Stimulated activated CD4-positive, alpha-beta T cell treated with anti-CD3 and anti-CD28 coated beads, Interleukin-15, amount 100 ng/mL, for 24 hours (primary cell): Measurements from ENCODE around the gene SLC7A10.
"Not testable (repeated sequence)": the region's sequence is repeated elsewhere in the genome, so short reads cannot be mapped to it uniquely, and the experiment has no call there.

ENCODE experiments used
- DNase-seq: peaks from one replicate; pipeline ENCODE4 v3.0.0-alpha.2; 2020

Gene SLC7A10

DNA sequence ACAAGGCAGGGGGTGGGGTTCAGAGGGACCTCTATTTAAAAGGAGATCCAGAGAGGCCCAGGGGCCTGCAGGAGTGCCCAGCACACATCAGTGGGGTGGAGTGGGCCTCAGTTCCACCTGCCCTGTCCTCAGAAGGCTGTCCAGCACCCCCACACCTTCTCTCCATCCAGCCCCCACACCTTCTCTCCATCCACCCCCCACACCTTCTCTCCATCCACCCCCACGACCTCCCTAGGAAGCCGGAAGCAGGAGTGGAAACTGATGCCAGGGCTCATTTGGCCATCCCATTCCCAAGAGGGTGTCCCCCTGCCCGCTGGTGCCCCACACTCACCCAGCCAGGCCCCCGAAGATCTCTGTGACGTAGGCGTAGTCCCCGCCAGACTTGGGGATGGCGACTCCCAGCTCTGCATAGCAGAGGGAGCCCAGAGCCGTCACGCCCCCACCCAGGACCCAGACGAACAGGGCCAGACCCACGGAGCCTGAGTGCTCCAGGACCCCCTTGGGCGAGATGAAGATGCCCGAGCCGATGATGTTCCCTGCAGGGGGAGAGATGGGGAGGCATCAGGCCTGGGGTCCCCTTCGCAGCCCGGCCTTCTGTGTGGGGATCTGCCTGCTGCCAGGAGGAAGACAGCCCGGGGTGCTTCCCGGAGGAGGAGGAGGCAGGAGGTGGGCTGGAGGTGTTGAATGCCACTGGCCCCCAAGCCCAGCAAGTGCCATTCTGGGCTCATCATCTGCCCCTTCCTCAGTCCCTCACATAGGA lies 10.0 kb downstream of the SLC7A10 start:
- DNase-seq: no peak

DNA sequence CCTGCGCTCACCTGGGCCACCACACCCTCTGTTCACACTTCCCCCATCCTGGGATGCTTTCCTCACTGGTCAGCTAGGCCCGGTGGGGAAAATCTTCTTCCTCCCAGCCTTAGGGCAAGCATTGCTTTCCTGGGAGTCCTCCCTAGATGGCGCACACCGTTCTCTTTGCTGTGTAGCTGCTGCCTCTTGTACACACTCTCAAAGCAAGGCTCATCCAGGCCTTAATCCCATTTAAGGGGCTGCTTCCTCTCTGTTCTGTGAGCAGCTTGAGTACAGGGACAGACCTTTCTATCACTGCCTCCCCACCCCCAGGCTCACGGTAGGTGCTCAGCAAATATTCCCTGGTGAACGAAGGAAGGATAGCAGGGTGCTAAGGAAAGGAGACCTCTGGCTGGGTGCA lies 11.1 kb downstream of the SLC7A10 start:
- no peak for DNase-seq

GRCh38 chr19:33212436-33213172 lies 13.0 kb downstream of the SLC7A10 start:
- DNase-seq: no peak

- DNase-seq: no peak
Observed at GRCh38 chr19:33211794-33212435, 13.7 kb downstream of the SLC7A10 start.

DNA sequence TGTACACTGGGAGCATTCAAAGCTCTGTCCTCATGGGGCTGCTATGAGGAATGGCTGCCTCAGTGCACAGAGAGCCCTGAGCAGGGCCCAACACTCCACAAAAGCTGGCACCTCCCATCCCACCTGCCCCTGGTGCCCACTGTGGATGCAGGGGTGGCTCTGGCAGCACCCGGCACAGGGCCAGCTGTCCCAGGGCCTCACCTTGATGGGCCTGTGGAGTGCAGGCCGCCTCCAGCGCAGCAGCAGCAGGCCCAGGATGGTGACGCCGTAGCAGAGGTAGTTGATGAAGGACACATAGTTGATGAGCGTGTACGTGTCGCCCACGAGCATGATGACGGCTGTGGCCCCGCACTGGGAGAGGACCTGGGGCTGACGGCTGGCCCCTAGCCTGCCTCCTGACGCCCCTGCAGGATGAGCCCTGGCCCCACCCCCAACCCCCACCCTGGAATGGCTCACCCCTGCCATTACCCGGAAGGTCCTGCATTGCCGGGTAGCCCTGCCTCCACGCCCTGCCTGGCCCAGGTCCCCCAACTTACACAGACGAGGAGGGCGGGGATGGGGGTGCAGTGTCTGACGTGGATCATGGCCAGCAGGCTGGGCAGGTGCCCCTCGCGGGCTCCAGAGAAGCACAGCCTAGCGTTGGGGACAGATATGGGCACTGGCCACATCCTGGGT lies 15.2 kb downstream of the SLC7A10 start:
- DNase-seq: no peak

DNA sequence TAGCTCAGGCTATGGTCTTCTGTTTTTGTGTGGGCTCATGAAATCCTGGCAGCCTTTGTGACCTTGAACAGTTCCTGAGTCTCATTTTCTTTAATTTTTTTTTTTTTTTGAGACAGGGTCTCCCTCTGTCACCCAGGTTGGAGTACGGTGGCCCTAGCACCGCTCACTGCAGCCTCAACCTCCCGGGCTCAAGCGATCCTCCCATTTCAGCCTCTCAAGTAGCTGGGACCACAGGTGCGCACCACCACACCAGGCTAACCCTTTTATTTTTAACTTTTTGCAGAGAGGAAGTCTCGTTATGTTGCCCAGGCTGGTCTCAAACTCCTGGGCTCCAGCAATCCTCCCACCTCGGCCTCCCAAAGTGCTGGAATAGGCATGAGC lies 15.8 kb downstream of the SLC7A10 start:
- not testable (repeated sequence) for DNase-seq

DNA sequence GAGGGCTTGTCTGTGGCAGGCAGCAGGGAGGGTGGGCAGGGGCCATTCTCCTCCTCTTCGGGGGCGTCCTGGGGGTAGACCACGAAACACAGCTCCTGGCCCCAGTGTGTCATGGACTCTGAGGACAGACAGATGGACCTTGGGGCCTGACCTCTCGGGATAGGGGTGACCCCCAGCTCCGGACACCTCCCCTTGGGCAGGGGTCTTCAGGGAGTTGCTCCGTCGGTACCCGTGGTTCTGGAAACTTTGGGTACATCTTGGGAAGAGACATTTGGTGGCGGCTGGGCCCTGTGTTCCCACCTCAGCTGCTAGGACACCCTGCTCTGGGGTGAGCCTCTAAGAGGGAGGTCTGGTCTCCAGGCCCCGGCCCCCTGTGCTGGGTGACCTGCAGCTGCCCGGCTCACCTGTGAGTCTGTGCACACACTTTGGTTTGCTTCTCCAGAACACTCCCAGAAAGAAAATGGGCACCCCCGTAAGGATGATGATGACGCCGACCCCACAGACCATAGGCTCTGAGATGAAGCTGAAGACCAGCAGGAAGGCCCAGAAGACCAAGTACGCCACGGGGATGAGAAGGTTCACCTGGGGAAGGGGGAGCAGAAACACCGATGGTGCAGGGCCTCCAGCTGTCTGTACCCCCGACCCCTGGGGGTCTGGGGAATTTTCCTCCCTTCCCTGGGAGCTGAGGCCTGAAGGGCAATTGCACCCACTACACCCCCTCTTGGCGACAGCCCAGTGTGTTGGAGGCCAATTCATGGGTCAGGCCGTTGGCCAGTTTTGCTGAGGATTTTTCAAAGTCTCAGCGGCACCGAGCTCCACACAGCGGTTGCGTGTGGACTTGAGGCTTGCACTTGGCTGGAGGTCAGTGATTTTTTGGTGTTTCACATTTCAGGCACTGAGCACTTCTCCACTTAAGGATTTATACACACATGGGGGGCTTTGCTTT lies 16.5 kb downstream of the SLC7A10 start:
- DNase-seq: no peak

DNA sequence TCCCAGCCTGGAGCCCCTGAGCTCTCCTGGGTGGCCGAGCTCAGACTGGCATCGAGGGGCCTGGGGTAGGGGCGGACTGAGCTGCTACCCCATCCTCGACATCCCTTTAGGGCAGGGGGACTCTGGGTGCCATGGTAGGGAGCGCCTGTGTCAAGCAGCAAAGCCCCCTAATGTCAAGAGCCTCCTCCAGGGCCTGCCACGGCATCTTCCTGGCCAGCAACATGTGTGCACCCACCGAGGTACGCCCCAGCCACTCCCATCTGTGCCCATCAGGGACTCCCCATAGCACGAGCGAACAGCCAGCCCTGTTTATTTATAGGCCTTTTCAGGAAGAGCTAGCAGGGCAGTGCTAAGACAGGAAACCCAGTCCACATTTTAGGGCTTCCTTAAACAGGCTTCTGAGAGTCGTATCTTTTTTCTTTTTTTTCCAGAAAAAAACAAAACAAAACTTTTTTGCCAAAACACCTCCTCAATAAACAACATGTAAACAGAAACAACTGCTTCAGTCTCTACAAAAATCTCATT lies 17.2 kb downstream of the SLC7A10 start:
- DNase-seq: no peak

DNA sequence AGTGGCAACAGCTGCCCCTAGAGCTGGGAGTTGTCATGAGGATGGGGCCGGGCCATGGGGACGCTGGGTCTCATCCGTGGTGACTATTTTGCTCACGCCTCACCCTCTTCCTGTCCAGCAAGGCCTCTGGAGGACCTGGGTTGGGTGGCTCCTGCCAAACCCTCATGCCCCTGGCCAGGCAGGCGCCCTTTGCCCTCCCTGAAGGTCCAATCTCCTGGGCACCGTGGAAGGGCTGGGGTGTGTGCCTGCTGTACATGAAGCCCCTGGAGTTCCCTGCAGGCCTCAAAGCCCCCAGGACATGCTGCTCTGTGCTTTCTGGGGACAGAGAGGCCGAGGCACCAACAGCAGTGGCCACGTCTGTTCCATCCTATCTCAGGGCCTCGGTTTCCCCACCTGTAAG lies 17.7 kb downstream of the SLC7A10 start:
- no peak for DNase-seq

DNA sequence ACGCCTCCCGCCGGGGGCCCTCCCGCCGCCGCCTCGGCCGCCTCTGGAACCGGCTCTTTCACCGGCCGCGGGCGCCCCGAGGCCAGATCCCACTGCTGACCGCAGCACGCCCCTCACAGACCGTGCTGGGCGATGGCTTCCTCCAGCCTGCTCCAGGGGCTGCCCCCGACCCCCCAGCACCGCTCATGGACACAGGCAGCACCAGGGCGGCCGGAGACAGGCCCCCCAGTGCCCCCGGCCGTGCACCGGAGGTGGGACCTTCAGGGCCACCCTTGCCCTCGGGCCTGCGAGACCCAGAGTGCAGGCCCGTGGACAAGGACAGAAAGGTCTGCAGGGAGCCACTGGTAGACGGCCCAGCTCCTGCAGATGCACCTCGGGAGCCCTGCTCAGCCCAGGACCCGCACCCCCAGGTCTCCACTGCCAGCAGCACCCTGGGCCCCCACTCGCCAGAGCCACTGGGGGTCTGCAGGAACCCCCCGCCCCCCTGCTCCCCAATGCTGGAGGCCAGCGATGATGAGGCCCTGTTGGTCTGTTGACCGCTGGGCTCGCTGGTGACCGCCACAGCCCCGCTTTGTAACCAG lies 18.5 kb downstream of the SLC7A10 start:
- DNase-seq: no peak

GRCh38 chr19:33206261-33207039 lies 19.2 kb downstream of the SLC7A10 start:
- DNase-seq: no peak

DNA sequence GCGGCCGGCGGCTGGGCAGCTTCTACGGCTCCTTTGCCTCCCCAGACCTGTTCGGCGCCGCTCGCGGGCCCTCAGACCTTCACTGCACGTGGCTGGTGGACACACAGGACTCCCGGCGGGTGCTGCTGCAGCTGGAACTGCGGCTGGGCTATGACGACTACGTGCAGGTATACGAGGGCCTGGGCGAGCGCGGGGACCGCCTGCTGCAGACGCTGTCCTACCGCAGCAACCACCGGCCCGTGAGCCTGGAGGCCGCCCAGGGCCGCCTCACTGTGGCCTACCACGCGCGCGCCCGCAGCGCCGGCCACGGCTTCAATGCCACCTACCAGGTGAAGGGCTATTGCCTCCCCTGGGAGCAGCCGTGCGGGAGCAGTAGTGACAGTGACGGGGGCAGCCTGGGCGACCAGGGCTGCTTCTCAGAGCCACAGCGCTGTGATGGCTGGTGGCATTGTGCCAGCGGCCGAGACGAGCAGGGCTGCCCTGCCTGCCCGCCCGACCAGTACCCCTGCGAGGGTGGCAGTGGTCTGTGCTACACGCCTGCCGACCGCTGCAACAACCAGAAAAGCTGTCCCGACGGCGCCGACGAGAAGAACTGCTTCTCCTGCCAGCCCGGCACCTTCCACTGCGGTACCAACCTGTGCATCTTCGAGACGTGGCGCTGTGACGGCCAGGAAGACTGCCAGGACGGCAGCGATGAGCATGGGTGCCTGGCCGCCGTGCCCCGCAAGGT lies 20.0 kb downstream of the SLC7A10 start:
- no peak for DNase-seq

GRCh38 chr19:33205110-33205509 lies 20.5 kb downstream of the SLC7A10 start:
- DNase-seq: no peak

GRCh38 chr19:33204136-33204973 lies 21.3 kb downstream of the SLC7A10 start:
- no peak for DNase-seq

GRCh38 chr19:33203529-33203928 lies 22.1 kb downstream of the SLC7A10 start:
- DNase-seq: no peak

DNA sequence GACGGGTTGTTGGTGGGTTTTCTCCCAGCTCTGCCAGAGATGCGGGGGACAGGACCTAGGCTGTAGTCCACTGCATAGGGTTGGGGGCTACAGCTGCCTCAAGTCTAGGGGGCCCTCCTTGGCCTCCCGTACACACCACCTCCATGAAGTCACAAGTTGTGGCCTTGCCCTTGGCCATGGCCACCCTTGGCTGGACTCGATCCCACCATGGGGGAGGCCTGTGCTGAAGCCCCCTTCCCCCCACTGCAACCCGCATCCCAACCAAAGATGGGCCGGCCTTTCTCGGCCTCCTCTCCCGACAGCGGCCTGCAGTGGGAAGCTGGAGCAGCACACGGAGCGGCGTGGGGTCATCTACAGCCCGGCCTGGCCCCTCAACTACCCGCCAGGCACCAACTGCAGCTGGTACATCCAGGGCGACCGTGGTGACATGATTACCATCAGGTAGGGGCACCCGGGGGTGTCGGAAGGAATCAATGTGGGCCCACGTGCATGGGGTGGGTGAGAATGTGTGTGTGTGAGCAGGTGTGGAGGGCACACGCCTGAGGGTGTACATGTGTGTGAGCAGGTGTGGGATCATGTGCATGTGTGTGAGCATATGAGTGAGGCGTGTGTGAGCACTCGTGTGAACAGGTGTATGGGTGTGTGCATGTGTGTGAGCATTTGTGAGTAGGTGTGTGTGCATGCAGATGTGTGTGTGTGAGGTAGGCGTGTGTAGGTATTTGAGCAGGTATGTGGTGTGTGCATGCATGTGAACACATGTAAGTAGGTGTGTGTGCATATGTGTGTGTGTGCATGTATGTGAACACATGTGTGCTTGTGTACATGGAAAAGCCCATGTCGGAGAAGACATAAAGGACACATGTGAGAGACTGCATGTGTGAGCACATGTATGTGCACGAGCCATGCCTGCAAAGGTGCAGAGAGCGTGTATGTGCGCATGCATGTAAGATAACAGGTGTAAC lies 22.8 kb downstream of the SLC7A10 start:
- no peak for DNase-seq

- no peak for DNase-seq
Observed at GRCh38 chr19:33201886-33202545, 23.6 kb downstream of the SLC7A10 start.
